Adrenal gland (tissue), 12 donors: ENCODE results near the gene COL20A1. TPM values are rescaled to one million over a fixed set of nuclear protein-coding genes. Genes with fewer than 3 reads are reported as not detected.

Experiments used
- DNase-seq, 7 donors: peaks; one replicate each; pipeline ENCODE4 v3.0.0-alpha.2; 2019 to 2020
- H3K27ac ChIP-seq, 5 donors: fragments of 200-600 bp; sonication (generic) in 4 of 5; 1 replicate in 3 of 5; 2 replicates in 2 of 5; pipeline versions ENCODE4 v1.5.1 to v1.8.0; 2016 to 2020; ENCODE audit warnings: mild to moderate bottlenecking in 1 of 5
- H3K27me3 ChIP-seq: fragments of 200-600 bp; 2 replicates; pipeline ENCODE4 v1.8.0; 2021
- H3K36me3 ChIP-seq, 2 donors: fragments of 200-600 bp; replicated peaks in 1 of 2; 1 replicate in 1 of 2; 2 replicates in 1 of 2; pipeline versions ENCODE4 v1.5.1 to v1.8.0; 2018 to 2022
- H3K4me1 ChIP-seq, 2 donors: fragments of 200-600 bp; replicated peaks in 1 of 2; 1 replicate in 1 of 2; 2 replicates in 1 of 2; pipeline versions ENCODE4 v1.5.1 to v1.8.0; 2018 to 2021
- H3K4me3 ChIP-seq, 4 donors: fragments of 200-600 bp; sonication (generic) in 3 of 4; one replicate each; pipeline ENCODE4 v1.5.1; 2016 to 2018
- H3K9me3 ChIP-seq, 3 donors: fragments of 200-600 bp; sonication (generic) in 1 of 3; replicated peaks in 1 of 3; 1 replicate in 2 of 3; 2 replicates in 1 of 3; pipeline versions ENCODE4 v1.5.1 to v1.8.0; 2016 to 2021
- POLR2A ChIP-seq, 2 donors: fragments of 450-650 bp; IDR thresholded peaks; one replicate each; pipeline ENCODE4 v1.6.1; 2017; ENCODE audit warnings: antibody characterized with exemption in 2 of 2, mild to moderate bottlenecking in 2 of 2, moderate library complexity in 1 of 2
- WGBS, 4 donors: extraction: QIAGEN DNeasy Blood & Tissue Kit in 2 of 4; methylation state at CpG; one replicate each; pipeline versions ENCODE4 v1.1.5 to v1.1.7; 2013 to 2017; 5-methylcytosine and 5-hydroxymethylcytosine counted together
- intact Hi-C, 2 donors: fragments of 100-400 bp; cut with DNase I; formaldehyde crosslinking; loops; one replicate each; pipeline versions ENCODE4 v1.14.1 to v1.15.0; 2022 to 2023
- polyA plus RNA-seq, 3 donors: library from polyadenylated mRNA; stranded (reverse); fragments of 200-250 nt in 2 of 3; fragments of 350-450 nt in 1 of 3; fragmentation: Illumina TruSeq in 1 of 3; extraction: RNeasy Lipid Tissue Mini Kit (QIAGEN cat#74804) in 1 of 3; gene quantifications; one replicate each; pipeline ENCODE4 v1.2.3, GENCODE V29; 2013 to 2014
- total RNA-seq, 9 donors: library from RNA; depleted of rRNA in 4 of 9; stranded (reverse); fragments of >200 nt in 4 of 9; fragments of 120-200 nt in 1 of 9; fragmentation: NEBNext Ultra II Directional in 1 of 9; extraction: Animal tissue kit (Norgen Biotek cat#: 25700) in 1 of 9; gene quantifications; one replicate each; pipeline versions ENCODE4 v1.1.0 to v1.2.4, GENCODE V29; 2013 to 2023
- TF ChIP-seq, protein P1 (sequence below), 6 experiments: fragments of 450-650 bp in 4 of 6; fragments of 200-600 bp in 2 of 6; sonication (generic) in 1 of 6; IDR thresholded peaks; 1 replicate in 5 of 6; 2 replicates in 1 of 6; pipeline versions ENCODE4 v1.5.1 to v1.8.0; 2016 to 2021; ENCODE audit warnings: antibody characterized with exemption in 6 of 6, mild to moderate bottlenecking in 2 of 6, moderate library complexity in 1 of 6
- donor health status: healthy with polysubstance abuse.
- donor health status: Bipolar disorder and iron deficiency.
- donor health status: DM: yes; HTN: yes; CAD: no.
- donor health status: DM: no; HTN: no; CAD: no.
- donor health status: DM: no; HTN: no; CAD: no.
- donor health status: DM: yes; HTN: yes; CAD: no.

Gene COL20A1
- total and polyA plus RNA-seq, 12 donors, result 0.09 to 0.97 (median 0.26) TPM; not detected in 6

DNA sequence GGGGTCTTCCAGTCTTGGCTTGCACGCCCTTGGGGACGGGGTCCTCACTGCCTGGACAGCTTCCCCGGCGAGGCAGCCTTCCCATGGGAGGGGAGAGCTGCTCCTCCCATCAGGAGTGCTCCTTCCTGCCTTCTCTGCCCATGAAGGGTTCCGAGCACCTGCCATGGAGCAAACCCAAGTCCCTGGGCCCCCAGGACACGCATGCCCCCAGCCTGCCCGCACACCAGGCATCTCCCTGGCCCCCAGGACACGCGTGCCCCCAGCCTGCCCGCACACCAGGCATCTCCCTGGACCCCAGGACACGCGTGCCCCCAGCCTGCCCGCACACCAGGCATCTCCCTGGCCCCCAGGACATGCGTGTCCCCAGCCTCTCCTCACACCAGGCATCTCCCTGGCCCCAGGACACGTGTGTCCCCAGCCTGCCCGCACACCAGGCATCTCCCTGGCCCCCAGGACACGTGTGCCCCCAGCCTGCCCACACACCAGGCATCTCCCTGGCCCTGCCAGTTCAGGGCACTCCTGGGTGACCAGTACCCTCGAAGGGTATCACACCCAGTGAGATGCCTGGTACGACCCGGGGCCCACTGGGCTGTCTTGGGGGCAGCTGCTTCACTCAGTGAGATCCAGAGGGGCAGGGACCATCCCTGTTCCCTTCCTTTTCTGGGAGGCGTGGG is 21.7 kb downstream of the COL20A1 start:
- no peaks in the 10 kb centered on the region for H3K4me1 ChIP-seq
- DNase-seq, result no peak
- no peak overlapping the region for H3K4me3 ChIP-seq
- no peaks in the 10 kb centered on the region for H3K36me3 ChIP-seq
- no peaks in the 10 kb centered on the region for H3K27me3 ChIP-seq
- TF ChIP-seq, protein P1, sequence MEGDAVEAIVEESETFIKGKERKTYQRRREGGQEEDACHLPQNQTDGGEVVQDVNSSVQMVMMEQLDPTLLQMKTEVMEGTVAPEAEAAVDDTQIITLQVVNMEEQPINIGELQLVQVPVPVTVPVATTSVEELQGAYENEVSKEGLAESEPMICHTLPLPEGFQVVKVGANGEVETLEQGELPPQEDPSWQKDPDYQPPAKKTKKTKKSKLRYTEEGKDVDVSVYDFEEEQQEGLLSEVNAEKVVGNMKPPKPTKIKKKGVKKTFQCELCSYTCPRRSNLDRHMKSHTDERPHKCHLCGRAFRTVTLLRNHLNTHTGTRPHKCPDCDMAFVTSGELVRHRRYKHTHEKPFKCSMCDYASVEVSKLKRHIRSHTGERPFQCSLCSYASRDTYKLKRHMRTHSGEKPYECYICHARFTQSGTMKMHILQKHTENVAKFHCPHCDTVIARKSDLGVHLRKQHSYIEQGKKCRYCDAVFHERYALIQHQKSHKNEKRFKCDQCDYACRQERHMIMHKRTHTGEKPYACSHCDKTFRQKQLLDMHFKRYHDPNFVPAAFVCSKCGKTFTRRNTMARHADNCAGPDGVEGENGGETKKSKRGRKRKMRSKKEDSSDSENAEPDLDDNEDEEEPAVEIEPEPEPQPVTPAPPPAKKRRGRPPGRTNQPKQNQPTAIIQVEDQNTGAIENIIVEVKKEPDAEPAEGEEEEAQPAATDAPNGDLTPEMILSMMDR (IDR thresholded peaks at IDR 0.05), result no peak
- TF ChIP-seq POLR2A (IDR thresholded peaks at IDR 0.05), result no peak
- no peaks in the 10 kb centered on the region for H3K9me3 ChIP-seq
- intact Hi-C loops, result no loop called here
- WGBS, 4 donors, result 85 to 92% (median 89%) methylated on average over 14 to 21 of the region's 21 CpGs
- H3K27ac ChIP-seq, result no peak overlapping the region

GRCh38 chr20:63315240-63315689 is 22.3 kb downstream of the COL20A1 start:
- Histone ChIP-seq H3K4me3 (no peak overlapping the region), H3K27me3 (no peaks in the 10 kb centered on the region), H3K36me3 (no peaks in the 10 kb centered on the region), H3K4me1 (no peaks in the 10 kb centered on the region), H3K9me3 (no peaks in the 10 kb centered on the region), H3K27ac (no peak overlapping the region)
- TF ChIP-seq, protein P1 (IDR thresholded peaks at IDR 0.05), result no peak
- no peak for TF ChIP-seq POLR2A (IDR thresholded peaks at IDR 0.05)
- intact Hi-C loops, result no loop called here
- no peak for DNase-seq
- 58 to 61% (median 60%) methylated on average over 1 to 15 of the region's 15 CpGs for WGBS, 4 donors

DNA sequence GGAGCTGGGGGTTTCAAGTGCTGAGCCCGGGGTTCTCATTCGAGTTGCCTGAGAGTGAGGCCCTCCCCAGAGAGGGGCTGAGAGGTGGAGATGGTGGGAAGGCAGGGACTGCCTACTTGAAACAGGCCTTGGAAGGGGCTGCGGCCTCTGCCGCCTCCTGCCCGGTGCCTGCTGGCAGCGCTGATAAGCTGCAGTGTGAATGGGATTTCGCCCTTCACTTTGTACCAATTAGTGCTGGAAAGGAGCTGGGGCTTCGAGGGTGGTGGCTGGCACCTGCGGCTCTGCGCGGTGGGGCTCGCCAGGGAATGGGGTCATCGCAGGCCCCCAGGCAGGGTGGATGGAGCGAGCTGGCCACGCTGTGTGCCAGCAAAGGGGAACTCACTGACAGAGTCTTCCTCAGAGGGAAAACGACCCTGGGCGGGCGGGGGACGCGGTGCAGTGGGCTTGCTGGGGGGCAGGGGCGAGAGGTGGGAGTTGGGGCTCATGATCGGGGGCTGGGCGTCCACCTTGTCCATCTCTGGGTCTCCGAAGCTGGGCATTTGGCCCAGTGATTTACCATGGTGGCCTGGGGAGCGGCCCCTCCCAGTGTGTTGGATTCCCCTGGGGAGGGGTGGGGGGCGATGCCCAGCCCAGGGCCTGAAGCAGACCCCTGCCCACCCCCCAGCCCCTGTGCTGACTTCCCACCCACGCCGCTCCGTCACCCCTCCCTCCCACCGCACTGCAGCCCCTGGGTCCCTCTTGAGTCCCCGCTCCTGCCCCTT is 22.9 kb downstream of the COL20A1 start:
- TF ChIP-seq, protein P1 (IDR thresholded peaks at IDR 0.05), result no peak
- no peak for TF ChIP-seq POLR2A (IDR thresholded peaks at IDR 0.05)
- Histone ChIP-seq H3K4me1 (no peaks in the 10 kb centered on the region), H3K9me3 (no peaks in the 10 kb centered on the region), H3K36me3 (no peaks in the 10 kb centered on the region), H3K27me3 (no peaks in the 10 kb centered on the region), H3K4me3 (no peak overlapping the region), H3K27ac (no peak overlapping the region)
- DNase-seq, result peak in 1 of 7 donors; percentile 9
- intact Hi-C loops, result no loop called here
- WGBS, 4 donors, result 75 to 81% (median 78%) methylated on average over 8 to 31 of the region's 31 CpGs

- H3K27me3 ChIP-seq, result no peaks in the 10 kb centered on the region
- peak in 1 of 7 donors; percentile 11 for DNase-seq
- H3K4me3 ChIP-seq, result no peak overlapping the region
- 54 to 61% (median 55%) methylated on average over 11 to 14 of the region's 14 CpGs for WGBS, 4 donors
- H3K36me3 ChIP-seq, result no peaks in the 10 kb centered on the region
- TF ChIP-seq POLR2A (IDR thresholded peaks at IDR 0.05), result no peak
- TF ChIP-seq, protein P1 (IDR thresholded peaks at IDR 0.05), result no peak
- no peaks in the 10 kb centered on the region for H3K4me1 ChIP-seq
- no peak overlapping the region for H3K27ac ChIP-seq
- no peaks in the 10 kb centered on the region for H3K9me3 ChIP-seq
- intact Hi-C loops, result no loop called here
Observed at GRCh38 chr20:63316502-63316921, 23.5 kb downstream of the COL20A1 start.
